ENCODE results near the gene DDR1. TPM values are rescaled to one million over a fixed set of nuclear protein-coding genes. Genes with fewer than 3 reads are reported as not detected.

DDR1 gene
- total and polyA plus RNA-seq, 2 experiments from 2014 or later = 58.3 to 154 TPM

- TF ChIP-seq ZNF462 (CRISPR knock-in tag; IDR thresholded peaks at IDR 0.05) = 0 out of 2 replicates have a peak, but pooled peaks have one; percentile 12
- TF ChIP-seq CREB1 (CRISPR knock-in tag; IDR thresholded peaks at IDR 0.05; ENCODE audit: low read depth) = peak; percentile 50; the same call in 1 of the 2 replicates
Measured at GRCh38 chr6:30847971-30848436, 36.3 kb upstream of the DDR1 start (continued).

- DNase-seq (ENCODE audit: low spot score) (no peak), ATAC-seq (no peak)
- no peaks in the 10 kb centered on the region for H3K27me3 ChIP-seq (ENCODE audit: insufficient read depth)
- H3K36me3 Mint-ChIP-seq (ENCODE audit: low read depth) = peaks cover 63% of the 10 kb centered on the region
- H3K9me3 Mint-ChIP-seq = peaks cover 49% of the 10 kb centered on the region
- peaks cover 41% of the 10 kb centered on the region for H3K4me1 Mint-ChIP-seq
- no peak overlapping the region for H3K4me3 ChIP-seq
- no peaks in the 10 kb centered on the region for H4K20me1 ChIP-seq (replicated peaks; ENCODE audit: insufficient read depth)
- 0 out of 2 replicates have a peak, but pooled peaks cover 5% of the 10 kb centered on the region for H3F3A ChIP-seq (replicated peaks; ENCODE audit: low read depth)
- H3K4me2 ChIP-seq = no peak overlapping the region
- no peak overlapping the region for H3K27ac Mint-ChIP-seq
- no peak overlapping the region for H2AFZ ChIP-seq
- peaks cover 31% of the 10 kb centered on the region for H3K4me1 ChIP-seq (ENCODE audit: insufficient read depth)
- TF ChIP-seq STAT1 (IDR thresholded peaks at IDR 0.05; ENCODE audit: unreplicated experiment) (no peak), ZNF462 (CRISPR knock-in tag; IDR thresholded peaks at IDR 0.05) (no peak), NANOG (IDR thresholded peaks at IDR 0.05; ENCODE audit: borderline replicate concordance) (no peak)
- peaks cover 15% of the 10 kb centered on the region for H3K79me2 ChIP-seq (replicated peaks; ENCODE audit: insufficient read depth)
- peaks cover 23% of the 10 kb centered on the region for H3K36me3 ChIP-seq (ENCODE audit: insufficient read depth)
- H3K27me3 Mint-ChIP-seq (ENCODE audit: insufficient read depth, low read depth, poor library complexity) = peaks cover 13% of the 10 kb centered on the region
- H3K4me3 Mint-ChIP-seq = no peak overlapping the region; the same call in 2 of the 3 replicates
- H3K9me2 ChIP-seq (ENCODE audit: insufficient read depth) = peaks cover 10% of the 10 kb centered on the region; the same call in 1 of the 2 replicates
- H3K27ac ChIP-seq (ENCODE audit: low read depth) = no peak overlapping the region
Measured at GRCh38 chr6:30849903-30850651, 34.2 kb upstream of the DDR1 start.

Data from GM23338 (cell line).